HG03175 (cell line): Measurements from ENCODE around the gene FSD1L.
"Not testable (repeated sequence)": the region's sequence is repeated elsewhere in the genome, so short reads cannot be mapped to it uniquely, and the experiment has no call there.

ENCODE experiments used
- ATAC-seq: cut with Tn5 transposase; IDR thresholded peaks from one replicate; pipeline ENCODE4 v1.9.1; 2021; ENCODE audit warnings: mild to moderate bottlenecking, moderate library complexity; ENCODE audit not compliant: unreplicated experiment

FSD1L gene

DNA sequence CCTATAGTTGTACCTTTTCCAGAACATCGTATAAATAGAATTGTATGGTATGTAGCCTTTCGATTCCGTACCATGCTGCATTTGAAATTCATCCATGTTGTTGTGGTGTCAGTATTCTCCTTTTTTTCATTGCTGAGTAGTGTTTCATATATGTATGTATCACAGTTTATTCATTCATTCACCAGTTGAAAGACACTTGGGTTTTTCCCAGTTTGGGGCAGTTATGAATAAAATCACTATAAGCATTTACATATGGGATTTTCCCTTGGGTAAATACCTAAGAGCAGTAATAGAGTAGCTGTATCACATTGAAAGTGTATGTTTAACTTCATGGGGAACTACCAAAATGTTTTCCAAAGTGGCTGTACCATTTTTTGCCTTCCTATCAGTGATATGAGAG is 94.0 kb downstream of the FSD1L start:
- peak; percentile 80 for ATAC-seq

DNA sequence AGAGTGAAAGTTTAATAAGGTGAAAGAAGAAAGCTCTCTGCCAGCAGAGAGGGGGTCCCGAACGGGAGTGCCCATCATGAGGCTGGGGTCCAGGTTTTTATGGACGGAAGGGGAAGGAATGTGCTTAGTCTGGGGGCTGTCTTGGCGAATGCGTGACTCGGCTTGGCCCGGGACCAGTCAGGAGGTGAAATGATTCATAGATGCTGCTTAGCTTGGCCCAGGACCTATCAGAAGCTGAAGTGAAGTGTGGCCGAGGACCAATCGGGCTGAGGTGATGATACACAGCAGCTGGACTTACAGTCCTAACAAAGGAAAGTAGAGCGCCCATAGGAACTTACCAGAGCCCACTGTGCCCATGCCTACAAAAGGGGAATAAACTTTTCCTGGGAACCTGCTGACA is 106.2 kb downstream of the FSD1L start:
- no peak for ATAC-seq

DNA sequence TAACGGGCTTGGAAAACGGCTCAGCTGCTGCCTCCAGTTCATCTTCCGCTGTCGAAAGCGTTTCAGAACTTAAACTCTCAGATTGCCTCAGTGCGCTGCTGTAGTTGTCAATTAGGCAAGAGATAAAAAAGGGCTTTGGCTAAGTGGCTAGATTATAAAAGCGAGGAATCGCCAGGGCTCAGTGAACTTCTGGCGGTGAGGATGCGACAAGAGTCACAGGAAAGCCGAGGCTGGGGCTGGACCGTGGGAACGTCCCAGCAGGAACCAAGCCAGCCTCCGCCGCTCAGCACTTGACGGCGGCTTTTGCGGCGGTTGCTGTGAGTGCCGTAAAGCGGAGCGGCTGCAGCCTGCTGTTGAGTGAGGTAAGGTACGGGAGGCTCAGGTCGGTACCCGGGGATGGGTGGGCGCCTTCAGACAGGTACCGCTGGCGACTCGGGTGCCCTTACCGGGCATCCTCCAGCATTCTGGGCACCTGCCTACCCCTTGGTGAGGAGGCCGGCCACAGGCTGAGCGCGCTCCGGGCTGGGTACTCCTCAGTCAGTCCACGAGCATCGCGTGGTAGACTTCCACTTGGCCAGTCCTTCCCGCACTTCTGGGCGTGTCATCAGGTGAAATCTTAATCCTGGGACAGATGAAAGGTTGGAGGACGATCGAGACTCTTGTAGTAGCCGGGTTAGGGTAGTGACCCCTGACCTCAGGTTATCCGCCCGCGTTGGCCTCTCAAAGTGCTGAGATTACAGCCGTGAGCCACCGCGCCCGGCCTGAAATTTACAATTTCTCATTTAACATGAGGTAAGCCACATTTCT is 110.2 kb downstream of the FSD1L start, which contains the start of gene FKTN:
FKTN (plus strand) TSS at position 328 of the 807 bp plus-strand sequence. CDS start 16,902 bp downstream, outside the sequence.
- ATAC-seq = peak; percentile 92

DNA sequence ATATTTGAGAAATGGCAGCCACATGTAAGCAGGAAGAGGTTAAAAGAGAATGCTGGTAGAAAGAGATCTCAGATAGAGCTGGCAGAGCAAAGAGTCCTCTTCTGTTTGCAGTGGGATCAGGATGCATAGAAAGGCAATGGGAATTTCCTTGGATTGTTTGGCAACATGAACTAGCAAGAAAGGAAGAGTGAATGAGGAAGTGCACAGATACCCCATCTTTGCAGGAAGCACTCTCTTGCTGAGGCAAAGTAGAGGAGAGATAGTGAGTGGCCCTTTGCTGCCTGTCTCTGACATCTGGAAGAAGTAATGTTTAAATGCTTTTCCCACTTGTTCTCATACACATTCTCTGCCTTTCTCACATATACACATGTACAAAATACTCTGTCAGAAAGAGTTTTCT is 124.6 kb downstream of the FSD1L start:
- no peak for ATAC-seq

DNA sequence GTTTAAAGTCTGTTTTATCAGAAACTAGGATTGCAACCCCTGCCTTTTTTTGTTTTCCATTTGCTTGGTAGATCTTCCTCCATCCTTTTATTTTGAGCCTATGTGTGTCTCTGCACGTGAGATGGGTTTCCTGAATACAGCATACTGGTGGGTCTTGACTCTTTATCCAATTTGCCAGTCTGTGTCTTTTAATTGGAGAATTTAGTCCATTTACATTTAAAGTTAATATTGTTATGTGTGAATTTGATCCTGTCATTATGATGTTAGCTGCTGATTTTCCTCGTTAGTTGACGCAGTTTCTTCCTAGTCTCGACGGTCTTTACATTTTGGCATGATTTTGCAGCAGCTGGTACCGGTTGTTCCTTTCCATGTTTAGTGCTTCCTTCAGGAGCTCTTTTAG is 132.1 kb downstream of the FSD1L start:
- not testable (repeated sequence) for ATAC-seq

DNA sequence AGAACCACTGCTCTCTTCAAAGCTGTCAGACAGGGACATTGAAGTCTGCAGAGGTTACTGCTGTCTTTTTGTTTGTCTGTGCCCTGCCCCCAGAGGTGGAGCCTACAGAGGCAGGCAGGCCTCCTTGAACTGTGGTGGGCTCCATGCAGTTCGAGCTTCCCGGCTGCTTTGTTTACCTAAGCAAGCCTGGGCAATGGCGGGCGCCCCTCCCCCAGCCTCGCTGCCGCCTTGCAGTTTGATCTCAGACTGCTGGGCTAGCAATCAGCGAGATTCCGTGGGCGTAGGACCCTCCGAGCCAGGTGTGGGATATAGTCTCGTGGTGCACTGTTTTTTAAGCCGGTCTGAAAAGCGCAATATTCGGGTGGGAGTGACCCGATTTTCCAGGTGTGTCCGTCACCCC is 133.7 kb downstream of the FSD1L start:
- not testable (repeated sequence) for ATAC-seq

DNA sequence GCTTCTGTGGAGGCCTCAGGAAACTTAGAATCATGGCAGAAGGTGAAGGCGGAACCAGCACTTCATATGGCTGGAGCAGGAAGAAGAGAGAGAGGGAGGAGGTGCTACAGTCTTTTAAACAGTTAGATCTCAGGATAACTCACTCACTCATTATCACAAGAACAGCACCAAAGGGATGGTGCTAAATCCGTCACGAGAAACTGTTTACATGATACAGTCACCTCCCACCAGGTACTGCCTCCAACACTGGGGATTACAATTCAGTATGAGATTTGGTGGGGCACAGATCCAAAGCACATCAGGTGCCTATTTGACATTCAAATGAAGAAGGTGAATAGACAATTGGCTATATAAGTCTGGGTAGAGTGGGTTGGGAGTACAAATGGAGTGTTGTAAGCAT is 145.3 kb downstream of the FSD1L start:
- no peak for ATAC-seq
